GM23338 (cell line): ENCODE results near the gene EGFL7. TPM values are rescaled to one million over a fixed set of nuclear protein-coding genes. Genes with fewer than 3 reads are reported as not detected.

ENCODE experiments used
- ATAC-seq: fragments of 200-7000 bp; cut with Tn5 transposase; 3 replicates; pipeline ENCODE4 v1.9.1; 2020
- DNase-seq: peaks from one replicate; pipeline ENCODE4 v3.0.0-alpha.2; 2015; ENCODE audit warnings: low spot score
- H2AFZ ChIP-seq: fragments of 200-600 bp; sonication (generic); 2 replicates; pipeline ENCODE4 v1.8.0; 2016; ENCODE audit warnings: antibody characterized with exemption, mild to moderate bottlenecking, moderate library complexity
- H3F3A ChIP-seq: fragments of 200-600 bp; sonication (generic); replicated peaks from 2 replicates; pipeline ENCODE4 v1.8.0; 2017; ENCODE audit warnings: antibody characterized with exemption, mixed run types, low read depth
- H3K27ac ChIP-seq: fragments of 200-600 bp; sonication (generic); 2 replicates; pipeline ENCODE4 v1.6.1; 2016; ENCODE audit warnings: low read depth
- H3K27me3 ChIP-seq: fragments of 200-600 bp; sonication (generic); 2 replicates; pipeline ENCODE4 v1.8.0; 2016; ENCODE audit warnings: mild to moderate bottlenecking, mixed run types, moderate library complexity; ENCODE audit not compliant: insufficient read depth
- H3K36me3 ChIP-seq: fragments of 200-600 bp; sonication (generic); 2 replicates; pipeline ENCODE4 v1.8.0; 2016; ENCODE audit warnings: mild to moderate bottlenecking; ENCODE audit not compliant: insufficient read depth
- H3K4me1 ChIP-seq: fragments of 200-600 bp; sonication (generic); 2 replicates; pipeline ENCODE4 v1.8.0; 2016; ENCODE audit warnings: mild to moderate bottlenecking, moderate library complexity; ENCODE audit not compliant: insufficient read depth
- H3K4me2 ChIP-seq: fragments of 200-600 bp; sonication (generic); 2 replicates; pipeline ENCODE4 v1.7.1; 2017; ENCODE audit warnings: mixed run types
- H3K4me3 ChIP-seq: fragments of 200-600 bp; sonication (generic); 2 replicates; pipeline ENCODE4 v1.6.1; 2016; ENCODE audit warnings: mixed run types
- H3K79me2 ChIP-seq: fragments of 200-600 bp; sonication (generic); replicated peaks from 2 replicates; pipeline ENCODE4 v1.8.0; 2017; ENCODE audit warnings: mild to moderate bottlenecking; ENCODE audit not compliant: insufficient read depth
- H3K9me2 ChIP-seq: fragments of 200-600 bp; sonication (generic); 2 replicates; pipeline ENCODE4 v1.8.0; 2017; ENCODE audit not compliant: insufficient read depth
- H4K20me1 ChIP-seq: fragments of 200-600 bp; sonication (generic); replicated peaks from 2 replicates; pipeline ENCODE4 v1.8.0; 2017; ENCODE audit warnings: mild to moderate bottlenecking; ENCODE audit not compliant: insufficient read depth
- H3K27ac Mint-ChIP-seq: 2 replicates; pipeline ENCODE4 v1.8.0; 2020; ENCODE audit warnings: inconsistent platforms, mild to moderate bottlenecking, moderate library complexity, mixed read lengths
- H3K27me3 Mint-ChIP-seq: 3 replicates; pipeline ENCODE4 v1.8.0; 2022; ENCODE audit warnings: low read depth, mild to moderate bottlenecking, moderate library complexity, mixed read lengths, inconsistent platforms; ENCODE audit not compliant: insufficient read depth, poor library complexity
- H3K36me3 Mint-ChIP-seq: 3 replicates; pipeline ENCODE4 v1.8.0; 2021; ENCODE audit warnings: low read depth, mild to moderate bottlenecking, inconsistent platforms, moderate library complexity, mixed read lengths
- H3K4me1 Mint-ChIP-seq: 3 replicates; pipeline ENCODE4 v1.8.0; 2020; ENCODE audit warnings: mild to moderate bottlenecking, inconsistent platforms, mixed read lengths
- H3K4me3 Mint-ChIP-seq: 3 replicates; pipeline ENCODE4 v1.8.0; 2021; ENCODE audit warnings: moderate library complexity, mild to moderate bottlenecking, inconsistent platforms, mixed read lengths
- H3K9me3 Mint-ChIP-seq: 3 replicates; pipeline ENCODE4 v1.8.0; 2020; ENCODE audit warnings: moderate library complexity, mild to moderate bottlenecking, inconsistent platforms, mixed read lengths
- CREB1 ChIP-seq: fragments of 250-450 bp; sonication (Bioruptor Pico); IDR thresholded peaks from 2 replicates; pipeline ENCODE4 v1.5.0; 2020; ENCODE audit warnings: low read depth, mild to moderate bottlenecking, moderate library complexity
- EZH2phosphoT487 ChIP-seq: fragments of 200-600 bp; sonication (generic); IDR thresholded peaks from one replicate; pipeline ENCODE4 v1.8.1; 2018; ENCODE audit warnings: antibody characterized with exemption; ENCODE audit not compliant: unreplicated experiment
- NANOG ChIP-seq: IDR thresholded peaks from 2 replicates; pipeline ENCODE4 v1.6.1; 2016; ENCODE audit warnings: antibody characterized with exemption, borderline replicate concordance
- POLR2AphosphoS5 ChIP-seq: IDR thresholded peaks from 2 replicates; pipeline ENCODE4 v1.6.1; 2016; ENCODE audit warnings: antibody characterized with exemption, low read depth
- STAT1 ChIP-seq: IDR thresholded peaks from one replicate; pipeline ENCODE4 v1.6.1; 2016; ENCODE audit warnings: antibody characterized with exemption; ENCODE audit not compliant: unreplicated experiment
- ZNF114 ChIP-seq: fragments of 250-450 bp; sonication (Bioruptor Pico); IDR thresholded peaks from 2 replicates; pipeline ENCODE4 v1.5.0; 2020; ENCODE audit warnings: mild to moderate bottlenecking, moderate library complexity
- ZNF331 ChIP-seq: fragments of 250-450 bp; sonication (Bioruptor Pico); IDR thresholded peaks from 2 replicates; pipeline ENCODE4 v1.5.0; 2020; ENCODE audit warnings: low read depth, mild to moderate bottlenecking, moderate library complexity
- polyA plus RNA-seq: library from polyadenylated mRNA; unstranded; fragments of >200 nt; fragmentation: Nextera tagmentation; extraction: Ambion mirVana; gene quantifications from 2 replicates; pipeline ENCODE4 v1.2.1, GENCODE V29; 2016
- total RNA-seq: library from RNA; depleted of rRNA; stranded (reverse); fragments of >200 nt; shearing (Covaris generic); gene quantifications from 2 replicates; pipeline ENCODE4 v1.2.3, GENCODE V29; 2014
- TF ChIP-seq, protein P1 (sequence below): fragments of 250-450 bp; sonication (Bioruptor Pico); IDR thresholded peaks from 2 replicates; pipeline ENCODE4 v1.5.0; 2020; ENCODE audit warnings: mild to moderate bottlenecking, moderate library complexity

The EGFL7 gene
- total and polyA plus RNA-seq, 2 experiments from 2014 or later = 44.4 to 60.8 TPM

GRCh38 chr9:136661641-136662325 lies 933 bp upstream of the EGFL7 start (continued):
- TF ChIP-seq, protein P1, sequence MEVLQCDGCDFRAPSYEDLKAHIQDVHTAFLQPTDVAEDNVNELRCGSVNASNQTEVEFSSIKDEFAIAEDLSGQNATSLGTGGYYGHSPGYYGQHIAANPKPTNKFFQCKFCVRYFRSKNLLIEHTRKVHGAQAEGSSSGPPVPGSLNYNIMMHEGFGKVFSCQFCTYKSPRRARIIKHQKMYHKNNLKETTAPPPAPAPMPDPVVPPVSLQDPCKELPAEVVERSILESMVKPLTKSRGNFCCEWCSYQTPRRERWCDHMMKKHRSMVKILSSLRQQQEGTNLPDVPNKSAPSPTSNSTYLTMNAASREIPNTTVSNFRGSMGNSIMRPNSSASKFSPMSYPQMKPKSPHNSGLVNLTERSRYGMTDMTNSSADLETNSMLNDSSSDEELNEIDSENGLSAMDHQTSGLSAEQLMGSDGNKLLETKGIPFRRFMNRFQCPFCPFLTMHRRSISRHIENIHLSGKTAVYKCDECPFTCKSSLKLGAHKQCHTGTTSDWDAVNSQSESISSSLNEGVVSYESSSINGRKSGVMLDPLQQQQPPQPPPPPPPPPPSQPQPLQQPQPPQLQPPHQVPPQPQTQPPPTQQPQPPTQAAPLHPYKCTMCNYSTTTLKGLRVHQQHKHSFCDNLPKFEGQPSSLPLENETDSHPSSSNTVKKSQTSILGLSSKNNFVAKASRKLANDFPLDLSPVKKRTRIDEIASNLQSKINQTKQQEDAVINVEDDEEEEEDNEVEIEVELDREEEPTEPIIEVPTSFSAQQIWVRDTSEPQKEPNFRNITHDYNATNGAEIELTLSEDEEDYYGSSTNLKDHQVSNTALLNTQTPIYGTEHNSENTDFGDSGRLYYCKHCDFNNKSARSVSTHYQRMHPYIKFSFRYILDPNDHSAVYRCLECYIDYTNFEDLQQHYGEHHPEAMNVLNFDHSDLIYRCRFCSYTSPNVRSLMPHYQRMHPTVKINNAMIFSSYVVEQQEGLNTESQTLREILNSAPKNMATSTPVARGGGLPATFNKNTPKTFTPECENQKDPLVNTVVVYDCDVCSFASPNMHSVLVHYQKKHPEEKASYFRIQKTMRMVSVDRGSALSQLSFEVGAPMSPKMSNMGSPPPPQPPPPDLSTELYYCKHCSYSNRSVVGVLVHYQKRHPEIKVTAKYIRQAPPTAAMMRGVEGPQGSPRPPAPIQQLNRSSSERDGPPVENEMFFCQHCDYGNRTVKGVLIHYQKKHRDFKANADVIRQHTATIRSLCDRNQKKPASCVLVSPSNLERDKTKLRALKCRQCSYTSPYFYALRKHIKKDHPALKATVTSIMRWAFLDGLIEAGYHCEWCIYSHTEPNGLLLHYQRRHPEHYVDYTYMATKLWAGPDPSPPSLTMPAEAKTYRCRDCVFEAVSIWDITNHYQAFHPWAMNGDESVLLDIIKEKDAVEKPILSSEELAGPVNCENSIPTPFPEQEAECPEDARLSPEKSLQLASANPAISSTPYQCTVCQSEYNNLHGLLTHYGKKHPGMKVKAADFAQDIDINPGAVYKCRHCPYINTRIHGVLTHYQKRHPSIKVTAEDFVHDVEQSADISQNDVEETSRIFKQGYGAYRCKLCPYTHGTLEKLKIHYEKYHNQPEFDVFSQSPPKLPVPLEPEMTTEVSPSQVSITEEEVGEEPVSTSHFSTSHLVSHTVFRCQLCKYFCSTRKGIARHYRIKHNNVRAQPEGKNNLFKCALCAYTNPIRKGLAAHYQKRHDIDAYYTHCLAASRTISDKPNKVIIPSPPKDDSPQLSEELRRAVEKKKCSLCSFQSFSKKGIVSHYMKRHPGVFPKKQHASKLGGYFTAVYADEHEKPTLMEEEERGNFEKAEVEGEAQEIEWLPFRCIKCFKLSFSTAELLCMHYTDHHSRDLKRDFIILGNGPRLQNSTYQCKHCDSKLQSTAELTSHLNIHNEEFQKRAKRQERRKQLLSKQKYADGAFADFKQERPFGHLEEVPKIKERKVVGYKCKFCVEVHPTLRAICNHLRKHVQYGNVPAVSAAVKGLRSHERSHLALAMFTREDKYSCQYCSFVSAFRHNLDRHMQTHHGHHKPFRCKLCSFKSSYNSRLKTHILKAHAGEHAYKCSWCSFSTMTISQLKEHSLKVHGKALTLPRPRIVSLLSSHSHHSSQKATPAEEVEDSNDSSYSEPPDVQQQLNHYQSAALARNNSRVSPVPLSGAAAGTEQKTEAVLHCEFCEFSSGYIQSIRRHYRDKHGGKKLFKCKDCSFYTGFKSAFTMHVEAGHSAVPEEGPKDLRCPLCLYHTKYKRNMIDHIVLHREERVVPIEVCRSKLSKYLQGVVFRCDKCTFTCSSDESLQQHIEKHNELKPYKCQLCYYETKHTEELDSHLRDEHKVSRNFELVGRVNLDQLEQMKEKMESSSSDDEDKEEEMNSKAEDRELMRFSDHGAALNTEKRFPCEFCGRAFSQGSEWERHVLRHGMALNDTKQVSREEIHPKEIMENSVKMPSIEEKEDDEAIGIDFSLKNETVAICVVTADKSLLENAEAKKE (CRISPR knock-in tag) = no peak
- no peak for TF ChIP-seq POLR2AphosphoS5

DNA sequence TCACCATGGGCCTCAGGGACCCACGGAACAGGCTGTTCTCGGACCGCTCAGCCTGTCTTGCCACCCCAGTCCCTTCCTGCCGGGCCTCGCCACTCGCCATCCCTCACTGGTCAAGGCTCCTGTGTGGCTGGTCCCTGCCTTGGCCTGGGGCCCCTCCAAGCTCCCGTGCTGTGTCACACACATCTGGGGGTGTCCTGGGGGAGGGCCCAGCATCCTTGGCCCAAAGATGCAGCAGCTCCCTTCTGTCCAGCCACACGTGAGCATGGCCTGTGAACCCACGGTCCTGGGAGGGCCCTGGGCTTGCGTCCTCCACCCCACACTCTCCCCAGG lies 425 bp upstream of the EGFL7 start:
- Mint-ChIP-seq H3K27me3 (no peaks in the 10 kb centered on the region), H3K9me3 (no peaks in the 10 kb centered on the region), H3K27ac (no peak overlapping the region), H3K4me3 (no peak overlapping the region), H3K4me1 (no peaks in the 10 kb centered on the region), H3K36me3 (no peaks in the 10 kb centered on the region)
- no peaks in the 10 kb centered on the region for H3F3A ChIP-seq
- H3K4me1 ChIP-seq = no peaks in the 10 kb centered on the region; the same call in 1 of the 2 replicates
- no peaks in the 10 kb centered on the region for H3K9me2 ChIP-seq
- H3K27me3 ChIP-seq = no peaks in the 10 kb centered on the region
- no peak overlapping the region for H3K4me3 ChIP-seq
- no peak overlapping the region for H3K27ac ChIP-seq
- no peak overlapping the region for H2AFZ ChIP-seq
- H4K20me1 ChIP-seq = no peaks in the 10 kb centered on the region
- DNase-seq = no peak
- H3K4me2 ChIP-seq = no peak overlapping the region
- H3K79me2 ChIP-seq = no peaks in the 10 kb centered on the region
- no peaks in the 10 kb centered on the region for H3K36me3 ChIP-seq
- ATAC-seq = no peak
- no peak for TF ChIP-seq ZNF331 (CRISPR knock-in tag)
- TF ChIP-seq EZH2phosphoT487 = no peak
- no peak for TF ChIP-seq CREB1 (CRISPR knock-in tag)
- no peak for TF ChIP-seq NANOG
- TF ChIP-seq ZNF114 (CRISPR knock-in tag) = no peak
- no peak for TF ChIP-seq STAT1
